Testis (tissue), 3 donors: ENCODE results near the gene SLC12A3. TPM values are rescaled to one million over a fixed set of nuclear protein-coding genes. Genes with fewer than 3 reads are reported as not detected.

Experiments used
- DNase-seq: peaks from one replicate; pipeline ENCODE4 v3.0.0-alpha.2; 2019
- H3K27ac ChIP-seq, 2 donors: fragments of 200-600 bp; sonication (generic); one replicate each; pipeline ENCODE4 v1.5.1; 2019
- H3K27me3 ChIP-seq: fragments of 200-600 bp; sonication (generic); one replicate; pipeline ENCODE4 v1.5.1; 2019
- H3K36me3 ChIP-seq: fragments of 200-600 bp; sonication (generic); one replicate; pipeline ENCODE4 v1.5.1; 2017; ENCODE audit warnings: low read depth; ENCODE audit errors: missing control alignments
- H3K4me1 ChIP-seq: fragments of 200-600 bp; sonication (generic); one replicate; pipeline ENCODE4 v1.5.1; 2019
- H3K4me3 ChIP-seq, 2 donors: fragments of 200-600 bp; sonication (generic); one replicate each; pipeline ENCODE4 v1.5.1; 2017 to 2019
- H3K9me3 ChIP-seq: fragments of 200-600 bp; sonication (generic); one replicate; pipeline ENCODE4 v1.5.1; 2017
- POLR2A ChIP-seq: fragments of 450-650 bp; IDR thresholded peaks from one replicate; pipeline ENCODE4 v1.6.1; 2017; ENCODE audit warnings: antibody characterized with exemption, mild to moderate bottlenecking, moderate library complexity
- WGBS, 2 donors: methylation state at CpG; one replicate each; pipeline ENCODE4 v1.1.5; 2018; 5-methylcytosine and 5-hydroxymethylcytosine counted together
- intact Hi-C: fragments of 100-400 bp; cut with DNase I; formaldehyde crosslinking; loops from one replicate; pipeline ENCODE4 v1.15.1; 2023; ENCODE audit warnings: low total_unique reads
- polyA plus RNA-seq: library from polyadenylated mRNA; stranded (reverse); fragments of 350-450 nt; fragmentation: Illumina TruSeq; extraction: RNeasy Lipid Tissue Mini Kit (QIAGEN cat#74804); gene quantifications from one replicate; pipeline ENCODE4 v1.2.3, GENCODE V29; 2014; ENCODE audit warnings: low read depth, low replicate concordance; ENCODE audit not compliant: insufficient read depth
- total RNA-seq, 2 donors: library from RNA; depleted of rRNA; stranded (reverse); fragments of >200 nt; gene quantifications; one replicate each; pipeline ENCODE4 v1.2.3, GENCODE V29; 2016
- TF ChIP-seq, protein P1 (sequence below), 3 experiments: fragments of 450-650 bp in 2 of 3; fragments of 200-600 bp in 1 of 3; sonication (generic) in 1 of 3; IDR thresholded peaks; one replicate each; pipeline ENCODE4 v1.5.1; 2016 to 2019; ENCODE audit warnings: antibody characterized with exemption in 3 of 3, mild to moderate bottlenecking in 2 of 3, moderate library complexity in 1 of 3

SLC12A3 gene
- total and polyA plus RNA-seq, 3 donors from 2014 or later: 0.16 to 1.1 (median 0.16) TPM

- no peak overlapping the region for H3K27ac ChIP-seq
- no peaks in the 10 kb centered on the region for H3K9me3 ChIP-seq
- H3K27me3 ChIP-seq: no peaks in the 10 kb centered on the region
- WGBS, 2 donors: 72 to 85% methylated on average over 7 of the region's 7 CpGs
- H3K4me3 ChIP-seq: no peak overlapping the region
- no peaks in the 10 kb centered on the region for H3K4me1 ChIP-seq
- no peak for DNase-seq
- TF ChIP-seq, protein P1, sequence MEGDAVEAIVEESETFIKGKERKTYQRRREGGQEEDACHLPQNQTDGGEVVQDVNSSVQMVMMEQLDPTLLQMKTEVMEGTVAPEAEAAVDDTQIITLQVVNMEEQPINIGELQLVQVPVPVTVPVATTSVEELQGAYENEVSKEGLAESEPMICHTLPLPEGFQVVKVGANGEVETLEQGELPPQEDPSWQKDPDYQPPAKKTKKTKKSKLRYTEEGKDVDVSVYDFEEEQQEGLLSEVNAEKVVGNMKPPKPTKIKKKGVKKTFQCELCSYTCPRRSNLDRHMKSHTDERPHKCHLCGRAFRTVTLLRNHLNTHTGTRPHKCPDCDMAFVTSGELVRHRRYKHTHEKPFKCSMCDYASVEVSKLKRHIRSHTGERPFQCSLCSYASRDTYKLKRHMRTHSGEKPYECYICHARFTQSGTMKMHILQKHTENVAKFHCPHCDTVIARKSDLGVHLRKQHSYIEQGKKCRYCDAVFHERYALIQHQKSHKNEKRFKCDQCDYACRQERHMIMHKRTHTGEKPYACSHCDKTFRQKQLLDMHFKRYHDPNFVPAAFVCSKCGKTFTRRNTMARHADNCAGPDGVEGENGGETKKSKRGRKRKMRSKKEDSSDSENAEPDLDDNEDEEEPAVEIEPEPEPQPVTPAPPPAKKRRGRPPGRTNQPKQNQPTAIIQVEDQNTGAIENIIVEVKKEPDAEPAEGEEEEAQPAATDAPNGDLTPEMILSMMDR (IDR thresholded peaks at IDR 0.05): no peak
- no peak for TF ChIP-seq POLR2A
- intact Hi-C loops: no loop called here
- no peaks in the 10 kb centered on the region for H3K36me3 ChIP-seq
Observed at GRCh38 chr16:56871172-56871593, 6.2 kb downstream of the SLC12A3 start.

GRCh38 chr16:56872863-56873391, 7.9 kb downstream of the SLC12A3 start:
- intact Hi-C loops: no loop called here
- no peak for DNase-seq
- H3K4me3 ChIP-seq: no peak overlapping the region
- 90 to 94% methylated on average over 10 of the region's 10 CpGs for WGBS, 2 donors
- H3K36me3 ChIP-seq: no peaks in the 10 kb centered on the region
- no peak for TF ChIP-seq POLR2A
- TF ChIP-seq, protein P1 (IDR thresholded peaks at IDR 0.05): no peak
- H3K9me3 ChIP-seq: no peaks in the 10 kb centered on the region
- no peaks in the 10 kb centered on the region for H3K4me1 ChIP-seq
- no peak overlapping the region for H3K27ac ChIP-seq
- no peaks in the 10 kb centered on the region for H3K27me3 ChIP-seq

DNA sequence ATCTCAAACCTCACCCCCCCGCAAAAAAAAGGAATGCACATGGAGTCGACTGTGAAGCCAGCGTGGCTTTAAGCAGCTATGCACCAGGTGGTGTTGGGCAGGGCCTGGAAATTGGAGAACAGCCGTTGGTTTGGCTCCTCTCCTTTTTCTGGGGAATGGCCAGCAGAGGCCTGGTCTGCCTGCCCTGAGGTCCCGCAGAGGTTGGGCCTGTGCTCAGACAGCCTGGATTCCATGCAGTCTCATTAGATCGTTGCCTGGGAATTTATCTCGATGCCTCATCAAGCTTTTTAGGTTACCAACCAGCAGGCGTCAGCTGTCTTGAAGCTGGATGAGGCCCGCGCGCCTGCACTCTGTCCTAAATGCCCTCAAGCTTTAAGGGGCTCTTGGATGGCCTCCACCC, 9.8 kb downstream of the SLC12A3 start:
- H3K27ac ChIP-seq: no peak overlapping the region
- no peaks in the 10 kb centered on the region for H3K36me3 ChIP-seq
- peak; percentile 24 for DNase-seq
- H3K9me3 ChIP-seq: no peaks in the 10 kb centered on the region
- TF ChIP-seq, protein P1 (IDR thresholded peaks at IDR 0.05): no peak
- no peak for TF ChIP-seq POLR2A
- intact Hi-C loops: no loop called here
- H3K4me1 ChIP-seq: no peaks in the 10 kb centered on the region
- H3K27me3 ChIP-seq: no peaks in the 10 kb centered on the region
- no peak overlapping the region for H3K4me3 ChIP-seq
- 59 to 71% methylated on average over 7 to 11 of the region's 11 CpGs for WGBS, 2 donors

DNA sequence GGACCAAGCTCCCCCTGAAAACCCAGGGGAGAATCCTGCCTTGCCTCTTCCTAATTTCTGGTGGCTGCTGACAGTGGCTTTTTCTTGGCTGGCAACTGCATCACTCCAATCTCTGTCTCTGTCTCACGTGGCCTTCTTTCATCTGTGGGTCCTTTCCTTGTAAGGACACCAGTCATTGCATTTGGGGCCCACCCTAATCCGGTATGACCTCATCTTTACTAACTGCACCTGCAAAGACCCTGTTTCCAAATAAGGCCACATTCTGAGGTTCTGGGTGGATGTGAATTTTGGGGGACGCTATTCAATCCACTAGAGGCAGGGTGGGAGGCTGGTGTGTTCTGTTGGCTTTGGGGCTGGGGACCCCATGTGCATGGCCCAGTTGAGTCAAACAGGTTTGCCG, 11.0 kb downstream of the SLC12A3 start:
- Histone ChIP-seq H3K4me3 (no peak overlapping the region), H3K9me3 (no peaks in the 10 kb centered on the region), H3K4me1 (no peaks in the 10 kb centered on the region), H3K27ac (no peak overlapping the region), H3K27me3 (no peaks in the 10 kb centered on the region), H3K36me3 (no peaks in the 10 kb centered on the region)
- no peak for DNase-seq
- intact Hi-C loops: no loop called here
- WGBS, 2 donors: 88 to 90% methylated on average over 3 to 4 of the region's 4 CpGs
- TF ChIP-seq POLR2A: no peak
- TF ChIP-seq, protein P1 (IDR thresholded peaks at IDR 0.05): no peak

DNA sequence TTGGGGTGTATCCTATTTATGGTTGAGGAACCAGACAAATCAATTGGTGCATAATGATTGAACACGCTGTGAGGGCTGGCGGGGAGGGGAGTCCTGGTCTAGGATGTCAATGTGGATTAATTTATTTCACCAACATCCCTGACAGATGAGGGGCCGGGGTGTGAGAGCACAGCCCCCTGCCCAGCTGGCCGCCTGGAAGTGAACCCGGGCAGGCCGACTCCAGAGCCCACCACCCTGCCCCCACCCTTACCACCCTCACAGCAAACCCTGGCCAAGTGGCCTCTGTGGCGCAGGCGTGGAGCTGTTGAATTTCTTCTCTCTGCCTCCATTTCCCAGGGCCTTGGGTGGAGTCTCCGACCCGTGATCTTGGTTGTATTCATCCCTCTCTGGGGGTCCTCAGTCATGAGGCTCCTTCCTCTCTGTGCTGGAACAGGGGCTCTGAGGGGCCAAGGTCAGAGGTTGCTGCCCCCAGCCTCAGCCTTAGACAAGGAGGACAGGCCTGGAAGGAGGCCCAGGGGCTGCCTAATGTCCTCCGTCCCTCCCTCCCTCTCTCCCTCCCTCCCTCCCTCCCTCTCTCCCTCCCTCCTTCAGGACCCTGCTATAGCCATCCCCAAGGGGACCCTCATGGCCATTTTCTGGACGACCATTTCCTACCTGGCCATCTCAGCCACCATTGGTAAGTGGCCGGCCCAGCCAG, 12.6 kb downstream of the SLC12A3 start:
- H3K4me3 ChIP-seq: no peak overlapping the region
- DNase-seq: no peak
- TF ChIP-seq, protein P1 (IDR thresholded peaks at IDR 0.05): no peak
- no peak for TF ChIP-seq POLR2A
- H3K27me3 ChIP-seq: no peaks in the 10 kb centered on the region
- intact Hi-C loops: no loop called here
- no peaks in the 10 kb centered on the region for H3K9me3 ChIP-seq
- H3K36me3 ChIP-seq: no peaks in the 10 kb centered on the region
- H3K4me1 ChIP-seq: no peaks in the 10 kb centered on the region
- WGBS, 2 donors: 92 to 95% methylated on average over 12 to 13 of the region's 13 CpGs
- H3K27ac ChIP-seq: no peak overlapping the region
